Smooth muscle cell of the brain vasculature (primary cell): ENCODE results near the gene RPGRIP1L.
"Not testable (repeated sequence)": the region's sequence is repeated elsewhere in the genome, so short reads cannot be mapped to it uniquely, and the experiment has no call there.

Experiments
- DNase-seq: peaks from one replicate; pipeline ENCODE4 v3.0.0-alpha.2; 2012; ENCODE audit warnings: low read depth, low spot score

RPGRIP1L gene

GRCh38 chr16:53712065-53712464 is 8.4 kb upstream of the RPGRIP1L start:
- DNase-seq = no peak

DNA sequence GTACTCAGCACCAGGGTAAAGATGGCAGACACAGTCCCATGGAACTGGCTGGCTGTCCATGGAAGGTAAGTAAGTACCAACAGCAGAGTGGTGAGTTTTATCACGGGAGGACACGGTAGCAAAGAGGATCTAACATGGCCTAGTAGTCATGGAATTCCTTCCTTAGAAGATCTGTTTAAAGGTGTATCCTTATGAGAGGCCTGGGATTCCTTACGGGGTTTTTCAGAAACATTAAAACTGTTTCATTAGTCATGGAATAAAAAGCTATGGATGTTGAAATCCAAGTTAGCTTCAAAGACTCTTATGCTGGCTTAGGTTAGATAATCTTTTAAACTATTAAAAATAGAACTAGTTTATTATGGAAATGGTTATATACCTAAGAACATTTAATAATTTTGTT is 7.7 kb upstream of the RPGRIP1L start:
- no peak for DNase-seq

GRCh38 chr16:53708490-53708889 is 4.8 kb upstream of the RPGRIP1L start:
- no peak for DNase-seq

GRCh38 chr16:53707671-53708070 is 4.0 kb upstream of the RPGRIP1L start:
- no peak for DNase-seq

DNA sequence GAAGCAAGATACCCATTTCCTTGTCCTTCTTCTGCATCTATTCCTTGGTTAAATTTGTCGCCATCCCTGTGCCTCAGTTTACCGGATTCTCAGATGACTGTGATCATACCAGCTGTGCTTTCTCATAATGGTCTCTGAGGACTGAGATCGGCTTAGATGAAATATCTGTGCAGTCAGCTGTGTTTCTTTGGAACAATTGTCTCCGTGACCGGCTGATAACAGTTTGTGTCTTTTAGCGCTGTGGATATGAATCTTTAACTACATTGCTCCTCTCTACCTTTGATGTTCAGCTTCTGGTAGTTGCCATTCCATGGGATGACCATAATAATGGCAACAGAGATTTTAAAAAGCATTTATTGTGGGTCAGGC is 770 bp upstream of the RPGRIP1L start:
- no peak for DNase-seq

DNA sequence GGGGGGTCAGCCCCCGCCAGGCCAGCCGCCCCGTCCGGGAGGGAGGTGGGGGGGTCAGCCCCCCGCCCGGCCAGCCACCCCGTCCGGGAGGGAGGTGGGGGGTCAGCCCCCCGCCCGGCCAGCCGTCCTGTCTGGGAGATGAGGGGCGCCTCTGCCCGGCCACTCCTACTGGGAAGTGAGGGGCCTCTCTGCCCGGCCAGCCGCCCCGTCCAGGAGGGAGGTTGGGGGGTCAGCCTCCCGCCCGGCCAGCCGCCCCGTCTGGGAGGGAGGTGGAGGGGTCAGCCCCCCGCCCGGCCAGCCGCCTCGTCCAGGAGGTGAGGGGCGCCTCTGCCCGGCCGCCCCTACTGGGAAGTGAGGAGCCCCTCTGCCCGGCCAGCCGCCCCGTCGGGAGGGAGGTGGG is 5.4 kb downstream of the RPGRIP1L start:
- not testable (repeated sequence) for DNase-seq

GRCh38 chr16:53695070-53695469 is 8.6 kb downstream of the RPGRIP1L start:
- DNase-seq = no peak

DNA sequence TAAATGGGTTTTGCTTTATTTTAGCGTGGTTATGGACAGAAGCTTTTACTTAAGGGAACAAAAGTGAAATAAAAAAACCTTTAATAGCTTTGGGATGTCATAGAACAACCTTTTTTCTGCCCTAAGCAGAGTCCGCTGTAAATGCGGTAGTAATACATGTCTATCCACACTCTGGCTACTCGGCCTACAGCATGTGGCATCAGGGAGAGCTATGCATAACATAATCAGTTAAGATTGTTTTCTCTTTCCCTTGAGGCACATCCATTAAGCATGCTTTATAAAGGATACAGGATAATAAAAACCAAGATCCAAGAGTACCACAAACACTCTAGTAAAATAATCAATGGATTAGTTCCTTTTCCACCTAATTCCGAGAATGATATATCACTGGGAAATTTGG is 10.3 kb downstream of the RPGRIP1L start:
- DNase-seq = no peak

DNA sequence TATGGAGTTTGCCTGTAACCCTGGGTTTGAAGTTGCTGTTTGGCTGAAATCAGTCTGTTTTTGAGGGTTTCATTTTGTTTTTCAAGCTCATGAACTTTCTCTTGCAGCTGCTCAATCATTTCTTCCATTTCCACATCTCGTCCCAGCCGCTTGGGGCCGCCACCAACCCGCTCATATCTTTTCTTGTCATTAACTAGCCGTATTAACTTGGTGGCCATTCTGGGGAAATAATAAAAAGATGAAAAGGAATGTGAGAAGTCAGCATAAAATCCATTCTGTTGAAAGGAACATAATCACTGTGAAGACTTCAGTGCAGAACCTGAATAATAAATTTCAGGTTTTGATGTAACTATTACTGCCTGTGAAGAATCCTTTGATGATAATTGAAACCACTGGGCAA is 11.5 kb downstream of the RPGRIP1L start:
- DNase-seq = no peak

GRCh38 chr16:53690771-53691170 is 12.9 kb downstream of the RPGRIP1L start:
- no peak for DNase-seq

DNA sequence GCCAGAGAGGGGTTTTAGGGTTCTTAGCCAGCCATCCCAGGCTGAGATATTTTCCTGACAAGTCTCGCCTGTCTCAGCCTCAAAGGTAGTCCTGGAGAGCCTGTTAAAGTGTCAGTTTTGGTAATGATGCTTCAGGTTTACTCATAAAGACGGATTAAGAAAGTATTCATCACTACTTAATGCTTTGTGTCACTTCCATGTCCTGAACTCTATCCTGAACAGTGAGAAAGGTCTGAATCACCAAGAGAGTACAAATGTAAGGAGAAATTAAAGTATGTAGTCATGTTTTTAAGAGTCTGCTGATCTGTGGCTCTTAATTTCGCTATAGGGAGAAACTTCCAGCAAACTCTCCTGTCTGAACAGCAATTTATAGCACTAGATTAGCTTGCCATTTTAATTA is 14.0 kb downstream of the RPGRIP1L start:
- no peak for DNase-seq

DNA sequence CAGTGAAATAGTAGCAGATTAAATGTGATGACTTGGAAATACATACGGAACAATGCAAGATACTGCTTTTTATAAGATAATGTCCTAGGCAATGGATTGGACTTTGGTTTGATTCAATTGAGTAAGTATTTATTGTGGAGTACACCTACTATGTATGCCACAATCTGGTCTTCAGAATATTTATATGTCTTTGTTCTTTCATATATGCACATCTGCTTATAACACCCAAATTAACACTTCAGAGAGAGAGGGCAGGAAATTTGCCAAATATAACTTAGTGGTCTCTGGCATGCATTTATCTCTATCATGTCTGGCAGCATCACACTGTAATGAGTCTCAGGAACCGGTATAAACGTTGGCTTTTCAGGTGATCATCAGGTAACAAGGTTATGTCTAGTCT is 16.9 kb downstream of the RPGRIP1L start:
- no peak for DNase-seq

- not testable (repeated sequence) for DNase-seq
These were observed 18.3 kb downstream of the RPGRIP1L start for GRCh38 chr16:53685334-53685733.

DNA sequence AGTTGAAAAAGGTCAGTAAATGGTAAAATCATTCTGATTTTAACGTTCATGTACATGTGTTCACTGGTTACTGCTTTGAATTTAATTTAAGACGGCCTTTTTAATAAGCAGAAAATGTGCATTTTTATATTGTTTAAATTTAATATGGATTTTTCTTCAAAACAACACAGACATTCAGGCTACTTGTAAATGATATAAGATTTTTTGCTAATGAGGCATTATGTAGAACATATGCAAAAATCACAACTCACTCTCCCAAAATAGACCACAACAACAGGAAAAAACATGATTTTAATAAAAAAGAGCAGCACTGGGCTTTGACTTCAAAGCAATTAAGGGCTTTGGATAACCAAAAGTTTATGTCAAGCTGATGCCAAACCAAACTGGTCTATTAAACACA is 22.3 kb downstream of the RPGRIP1L start:
- no peak for DNase-seq

DNA sequence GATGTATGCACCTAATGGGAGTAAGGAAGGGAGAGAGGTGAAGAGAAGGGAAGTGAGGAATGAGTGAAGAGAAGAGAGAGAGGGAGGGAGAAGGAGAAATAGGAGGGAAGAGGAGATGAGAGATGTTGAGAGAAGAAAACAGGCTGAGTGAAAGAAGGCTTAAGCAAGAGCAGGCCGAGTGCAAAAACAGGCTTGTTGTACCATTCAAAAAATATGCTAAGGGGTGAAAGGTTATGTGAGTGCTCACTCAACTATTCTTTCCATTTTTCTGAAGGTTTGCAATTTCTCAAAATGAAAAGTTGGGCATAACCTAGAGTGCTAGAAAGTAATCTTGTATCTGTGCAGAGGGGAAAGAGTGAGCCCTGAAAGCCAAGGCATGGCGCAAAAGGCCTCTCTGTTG is 22.9 kb downstream of the RPGRIP1L start:
- no peak for DNase-seq

DNA sequence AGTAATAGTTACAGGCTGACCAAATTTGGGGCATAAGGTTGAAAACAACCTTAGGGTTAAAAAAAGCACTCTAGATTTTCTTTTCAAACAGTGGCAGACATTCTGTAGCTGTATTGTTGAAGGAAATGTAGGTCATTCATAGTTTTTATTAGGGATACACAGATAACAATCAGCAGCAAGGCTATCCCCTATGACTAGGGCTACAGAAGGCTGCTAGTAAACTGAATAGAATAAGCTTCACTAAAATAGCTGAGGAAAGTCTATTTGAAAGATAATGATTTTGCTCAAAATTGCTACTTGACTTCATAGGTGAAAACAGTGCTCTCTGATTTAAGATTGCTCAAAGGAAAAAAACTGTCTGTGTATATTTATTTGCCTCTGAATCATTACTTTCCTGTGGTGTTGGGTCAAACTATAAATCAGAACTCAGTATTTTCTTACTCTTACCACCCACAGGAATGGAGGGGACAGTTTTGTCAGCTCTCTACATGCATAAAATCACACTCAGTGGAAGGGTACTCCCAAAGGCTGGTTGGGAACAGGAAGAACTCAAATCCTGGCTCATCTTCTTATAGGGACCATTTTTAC is 24.8 kb downstream of the RPGRIP1L start:
- DNase-seq = no peak

DNA sequence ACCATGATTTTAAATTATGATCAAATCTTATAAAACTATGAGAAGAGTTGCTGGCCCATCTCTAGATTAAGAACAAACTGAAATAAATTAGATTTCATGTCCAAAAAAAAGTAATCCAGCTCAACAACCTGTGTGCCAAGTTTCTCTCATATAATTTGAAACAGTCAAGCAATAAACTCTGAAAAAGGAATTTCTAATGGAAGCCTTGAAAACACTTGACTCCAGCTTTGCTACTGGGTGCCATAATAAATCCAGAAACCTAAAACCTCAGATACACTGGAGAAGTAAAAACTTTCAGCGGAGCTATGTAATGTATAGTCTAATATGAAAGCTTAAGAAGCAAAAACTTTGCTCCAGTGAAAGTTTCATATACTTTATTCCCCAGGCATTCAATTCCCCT is 25.5 kb downstream of the RPGRIP1L start:
- no peak for DNase-seq

DNA sequence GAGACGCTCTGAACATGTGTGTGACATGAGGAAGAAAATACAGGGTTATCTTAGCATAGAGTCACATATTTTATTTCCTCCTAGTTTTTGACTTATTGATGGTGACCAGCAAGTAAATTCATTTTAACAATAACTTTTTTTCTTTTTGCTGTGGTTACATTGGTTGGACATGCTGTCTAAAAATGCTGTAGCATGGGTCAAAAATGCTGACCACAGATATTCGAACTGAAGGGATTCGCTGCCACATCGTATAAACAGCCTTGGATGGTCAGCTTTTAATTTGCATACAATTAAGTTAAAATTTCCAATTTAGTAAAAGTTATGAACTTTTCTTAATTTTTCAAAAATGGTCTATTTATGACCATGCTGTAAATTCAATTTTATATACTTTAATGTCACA is 30.5 kb downstream of the RPGRIP1L start:
- DNase-seq = no peak

DNA sequence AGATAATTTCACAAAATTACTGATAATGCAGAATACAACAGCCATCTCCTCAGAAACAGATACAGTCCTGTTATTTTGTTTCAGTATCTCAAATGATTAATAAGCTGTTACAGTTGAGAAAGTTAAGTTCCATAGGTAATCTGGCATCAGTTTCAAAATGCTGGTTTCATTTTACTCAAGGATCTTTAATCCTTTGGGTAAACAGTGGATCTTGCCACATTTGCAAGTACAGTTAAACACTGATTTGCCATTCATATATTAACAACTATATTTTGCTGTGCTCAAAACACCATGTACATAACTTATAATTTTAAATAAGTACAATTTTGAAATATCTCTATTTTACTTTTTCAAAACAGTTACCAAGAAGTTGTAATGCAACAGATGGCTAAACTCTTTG is 31.2 kb downstream of the RPGRIP1L start:
- no peak for DNase-seq

DNA sequence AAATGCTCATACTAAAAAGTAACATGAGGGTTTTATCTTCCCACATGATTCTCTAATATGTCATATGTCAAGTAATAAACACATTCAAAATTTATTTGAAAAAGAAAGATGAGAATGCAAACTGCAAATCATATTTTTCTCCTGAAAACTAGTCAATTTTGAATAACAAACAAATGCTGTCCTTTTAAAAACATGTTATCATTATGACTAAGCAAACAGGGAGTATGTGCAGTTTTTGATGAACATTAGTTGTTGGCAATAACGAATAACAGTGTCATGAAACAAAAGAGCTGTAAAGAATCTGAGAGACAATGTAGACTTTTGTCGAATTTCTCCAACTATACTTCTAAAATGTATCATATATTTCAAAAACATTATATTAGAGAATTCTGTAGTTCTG is 34.8 kb downstream of the RPGRIP1L start:
- DNase-seq = no peak

DNA sequence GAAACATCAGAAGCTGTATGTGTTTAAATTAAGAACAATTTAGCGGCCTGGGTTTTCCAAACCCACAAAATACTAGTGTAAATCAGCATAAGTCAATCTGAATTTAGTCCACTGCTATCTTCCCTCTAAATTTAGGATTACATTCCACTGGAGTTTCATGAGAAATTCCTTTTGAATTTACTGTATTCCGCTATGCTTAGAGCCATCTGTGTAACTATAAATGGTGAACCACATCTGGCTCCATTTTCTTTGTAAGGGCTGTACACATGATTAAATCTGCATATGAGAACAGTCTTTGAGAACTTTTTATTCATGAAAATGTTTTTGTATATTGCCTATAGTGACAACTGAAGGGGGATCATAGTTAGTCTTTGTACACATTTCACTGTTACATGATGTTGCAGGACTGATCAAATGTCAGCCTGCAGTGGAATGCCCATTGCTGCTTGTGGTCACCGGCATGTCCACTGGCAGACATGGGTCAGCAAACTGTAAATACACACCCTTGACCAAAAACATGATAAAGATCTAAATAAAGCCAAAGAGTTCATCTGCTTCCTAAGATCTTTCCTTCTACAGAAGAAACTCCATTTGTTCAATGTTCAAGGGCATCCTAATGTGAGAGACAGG is 36.8 kb downstream of the RPGRIP1L start:
- DNase-seq = no peak

DNA sequence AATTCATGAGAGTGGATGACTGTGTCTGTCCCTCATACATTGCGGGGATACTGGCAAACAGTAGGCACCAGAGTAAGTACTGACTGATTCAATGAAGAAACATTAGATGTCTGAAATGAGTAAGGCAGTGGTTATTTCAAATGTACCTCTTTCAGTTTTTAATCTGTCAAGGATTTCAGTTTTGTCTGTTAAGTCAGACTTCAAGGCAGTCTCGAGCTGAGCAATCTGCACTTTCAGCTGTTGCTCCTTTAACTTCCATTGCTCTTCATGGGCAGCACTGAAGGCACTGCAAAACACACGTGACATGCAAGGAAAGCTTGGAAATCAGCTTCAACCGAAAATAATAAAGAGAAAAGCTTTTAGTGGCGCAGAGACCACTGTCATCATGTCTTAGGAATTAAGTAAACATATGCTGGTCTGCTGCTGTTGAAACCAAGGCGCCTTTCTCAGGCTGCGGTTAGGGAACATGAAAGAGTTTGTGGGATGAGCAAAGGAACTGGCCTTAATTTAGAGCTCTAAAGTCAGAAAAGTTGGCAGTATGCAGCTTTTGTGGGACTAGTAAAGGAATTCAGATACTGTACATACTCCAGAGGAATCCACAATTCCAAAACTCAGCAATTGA is 38.8 kb downstream of the RPGRIP1L start:
- no peak for DNase-seq

- no peak for DNase-seq
These were observed 41.6 kb downstream of the RPGRIP1L start for GRCh38 chr16:53662072-53662471.

GRCh38 chr16:53654946-53655345 is 48.7 kb downstream of the RPGRIP1L start:
- no peak for DNase-seq
